GM12878 (cell line): ENCODE measurements around the gene AQP7. TPM values are rescaled to one million over a fixed set of nuclear protein-coding genes. Genes with fewer than 3 reads are reported as not detected.

Source experiments
- ATAC-seq: fragments of 200-7000 bp; cut with Tn5 transposase; 3 replicates; pipeline ENCODE4 v1.9.1; 2020; ENCODE audit warnings: mild to moderate bottlenecking, moderate library complexity
- BruUV-seq: library from RNA; stranded (reverse); fragments of 400-500 nt; replicated peaks from 2 replicates; lab custom pipeline; 2021; lab: Mats Ljungman, UMichigan
- CTCF ChIA-PET: fragments of 300-600 bp; sonication (Branson Sonifier 250); formaldehyde crosslinking; extraction: SDS; loops from one replicate; lab custom pipeline; 2021; ENCODE audit warnings: inconsistent platforms; lab: Yijun Ruan, JAX
- POLR2A ChIA-PET: fragments of 350-600 bp; formaldehyde crosslinking; extraction: SDS; loops from one replicate; lab custom pipeline; 2021; ENCODE audit warnings: inconsistent platforms; lab: Charles Lee
- RAD21 ChIA-PET: fragments of 300-600 bp; sonication (Branson Sonifier 250); formaldehyde crosslinking; loops from one replicate; lab custom pipeline; 2023; ENCODE audit warnings: antibody characterized with exemption; ENCODE audit not compliant: unreplicated experiment; lab: Charles Lee
- SMC1A ChIA-PET: fragments of 300-600 bp; sonication (Branson Sonifier 250); formaldehyde crosslinking; loops from one replicate; lab custom pipeline; 2023; ENCODE audit not compliant: unreplicated experiment, uncharacterized antibody; lab: Charles Lee
- DNase-seq: peaks from one replicate; pipeline ENCODE4 v3.0.0-alpha.2; 2011; ENCODE audit warnings: low read depth, low spot score
- FAIRE-seq: peaks from 3 replicates; lab custom pipeline; 2011; peaks lifted over from hg19 to GRCh38; lab: Jason Lieb, UNC
- H2AFZ ChIP-seq: 2 replicates; pipeline ENCODE4 v1.6.0; 2011; ENCODE audit warnings: low read depth, low read length, control low read depth; ENCODE audit not compliant: control insufficient read depth
- H3K27ac ChIP-seq: 2 replicates; pipeline ENCODE4 v1.5.1; 2011; ENCODE audit warnings: control low read depth; ENCODE audit not compliant: control insufficient read depth, insufficient read depth
- H3K27me3 ChIP-seq, 2 experiments: replicated peaks in 1 of 2; 2 replicates each; pipeline versions ENCODE4 v1.6.0 to v1.6.1; 2011; ENCODE audit warnings: low read length in 1 of 2; ENCODE audit not compliant: control insufficient read depth in 2 of 2, insufficient read depth in 2 of 2
- H3K36me3 ChIP-seq, 2 experiments: 2 replicates each; pipeline ENCODE4 v1.5.1; 2011; ENCODE audit warnings: low read length in 1 of 2; ENCODE audit not compliant: control insufficient read depth in 2 of 2, insufficient read depth in 2 of 2
- H3K4me1 ChIP-seq: 2 replicates; pipeline ENCODE4 v1.6.1; 2011; ENCODE audit warnings: mild to moderate bottlenecking, low read length, moderate library complexity, mixed read lengths; ENCODE audit not compliant: control insufficient read depth, insufficient read depth
- H3K4me2 ChIP-seq: 2 replicates; pipeline ENCODE4 v1.6.0; 2011; ENCODE audit warnings: control low read depth; ENCODE audit not compliant: control insufficient read depth, insufficient read depth
- H3K4me3 ChIP-seq: fragments of 200-600 bp; sonication (generic); 2 replicates; pipeline ENCODE4 v1.5.1; 2016
- H3K79me2 ChIP-seq: 2 replicates; pipeline ENCODE4 v1.6.0; 2011; ENCODE audit warnings: low read length; ENCODE audit not compliant: control insufficient read depth, insufficient read depth
- H3K9ac ChIP-seq: 2 replicates; pipeline ENCODE4 v1.8.0; 2011; ENCODE audit warnings: low read length, control low read depth, mixed read lengths; ENCODE audit not compliant: control insufficient read depth, insufficient read depth
- H3K9me3 ChIP-seq: replicated peaks from 3 replicates; pipeline ENCODE4 v1.5.1; 2011; ENCODE audit warnings: mild to moderate bottlenecking, low read length; ENCODE audit not compliant: control insufficient read depth, insufficient read depth
- H4K20me1 ChIP-seq: 2 replicates; pipeline ENCODE4 v1.6.0; 2011; ENCODE audit not compliant: control insufficient read depth, insufficient read depth
- BHLHE40 ChIP-seq, 2 experiments: fragments of 450-650 bp in 1 of 2; IDR thresholded peaks; 2 replicates each; pipeline ENCODE4 v1.6.1; 2011 to 2017; ENCODE audit warnings: low read depth in 2 of 2, borderline replicate concordance in 1 of 2, improper control_type of control experiment in 1 of 2, low read length in 1 of 2, mild to moderate bottlenecking in 1 of 2
- NBN ChIP-seq: fragments of 450-650 bp; IDR thresholded peaks from 2 replicates; pipeline ENCODE4 v1.6.1; 2016
- WGBS: methylation state at CpG from one replicate; pipeline ENCODE4 v1.1.6; 2016; ENCODE audit warnings: low lambda C conversion rate; ENCODE audit not compliant: insufficient replicate concordance, insufficient coverage; ENCODE audit errors: missing lambda C conversion rate; 5-methylcytosine and 5-hydroxymethylcytosine counted together
- in situ Hi-C: fragments of 300-500 bp; cut with MboI; formaldehyde crosslinking; loops from 9 replicates; pipeline ENCODE4 v1.14.3; 2018; ENCODE audit warnings: mixed read lengths
- intact Hi-C: fragments of 100-400 bp; cut with micrococcal nuclease; formaldehyde crosslinking; loops from one replicate; pipeline ENCODE4 v1.14.2; 2022; ENCODE audit not compliant: unreplicated experiment
- polyA plus RNA-seq, 11 experiments: library from polyadenylated mRNA; depleted of rRNA in 4 of 11; unstranded in 6 of 11; stranded (reverse) in 5 of 11; fragments of >200 nt; fragmentation: Nextera tagmentation in 4 of 11; fragmentation: Illumina TruSeq in 1 of 11; extraction: Ambion mirVana in 4 of 11; extraction: Trizol in 1 of 11; gene quantifications; 1 replicate in 1 of 11; 2 replicates in 10 of 11; pipeline versions ENCODE4 v1.2.1 to v1.2.3, GENCODE V29; 2011 to 2016; ENCODE audit warnings: inconsistent platforms in 2 of 11, missing spikeins in 2 of 11, low read depth in 1 of 11
- total RNA-seq, 4 experiments: library from RNA; depleted of rRNA in 3 of 4; stranded (reverse); fragments of >200 nt in 3 of 4; fragmentation: Illumina TruSeq in 1 of 4; extraction: Trizol in 1 of 4; gene quantifications; 2 replicates each; pipeline versions ENCODE4 v1.2.1 to v1.2.3, GENCODE V29; 2013 to 2021

The AQP7 gene
- total and polyA plus RNA-seq, 10 of the 15 experiments (the other 5 are each of a cell fraction or from before 2014, with no cell fraction given), result 0.04 to 0.18 (median 0.04) TPM; not detected in 7

DNA sequence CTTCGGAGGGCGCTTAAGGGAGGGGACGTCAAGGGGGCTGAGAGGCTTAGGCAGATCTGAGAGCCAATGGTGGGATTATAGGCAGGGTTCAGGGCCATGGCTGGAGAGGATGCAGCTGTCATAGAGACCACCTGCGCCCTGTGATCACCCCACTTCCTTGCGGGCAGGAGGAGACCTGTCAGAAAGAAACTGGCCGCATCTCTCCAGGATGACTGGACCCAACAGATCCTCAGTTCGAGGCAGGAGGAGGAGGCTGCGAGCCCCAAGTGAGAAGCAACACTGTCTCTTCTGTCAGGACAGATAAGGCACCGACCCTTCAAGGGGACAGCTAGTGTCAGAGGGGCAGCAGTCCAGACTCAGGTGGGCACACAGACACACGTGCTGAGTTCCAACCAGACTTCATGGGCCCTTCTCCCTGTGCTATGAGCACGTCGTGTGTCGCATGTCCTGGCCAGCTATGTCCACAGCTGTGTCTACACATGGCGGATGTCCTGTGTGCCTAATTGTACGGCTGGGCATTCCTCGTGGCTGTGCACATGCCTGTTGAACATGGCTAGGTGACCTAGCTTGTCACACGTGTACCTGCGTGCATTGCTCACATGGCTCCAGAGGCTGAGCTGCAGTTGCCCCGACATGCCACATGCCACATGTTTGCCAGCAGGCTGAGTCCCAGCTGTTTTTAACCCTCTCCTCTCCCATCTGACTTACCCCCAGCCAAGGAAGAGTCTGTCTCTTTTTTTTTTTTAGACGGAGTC is 45.6 kb upstream of the AQP7 start:
- POLR2A ChIA-PET, result interaction anchor here (1.1 kb wide), 1 partner anchor 25 kb away, joined by 6 read pairs; the partner anchor contains the start of gene NOL6
- Histone ChIP-seq H3K79me2 (no peaks in the 10 kb centered on the region), H3K4me3 (peak overlapping the region; percentile 40; the same call in 1 of the 2 replicates), H2AFZ (peak overlapping the region; percentile 38; the same call in 1 of the 2 replicates), H3K36me3 (no peaks in the 10 kb centered on the region), H4K20me1 (no peaks in the 10 kb centered on the region), H3K4me1 (peaks cover 36% of the 10 kb centered on the region)
- DNase-seq, result no peak
- CTCF ChIA-PET, result interaction anchor here (0.8 to 8.9 kb wide), 10 partner anchors 11 to 179 kb away, joined by 3 to 113 read pairs (median 8); partner anchors contain the start of genes AQP7 and NOL6
- RAD21 ChIA-PET, result interaction anchor here (1.2 to 2.1 kb wide), 4 partner anchors 26 to 160 kb away, joined by 4 to 10 read pairs (median 6); partner anchors contain the start of gene NOL6
- no TSS peak for BruUV-seq
- ATAC-seq, result no peak; the same call in 2 of the 3 replicates
- TF ChIP-seq NBN (no peak), BHLHE40 (IDR thresholded peaks at IDR 0.05; ENCODE audit: borderline replicate concordance in 1 of 2, low read depth in 2 of 2, low read length in 1 of 2) (peak in 1 of 2 experiments; percentile 8; a peak in 1 of 4 replicates)
- TF ChIP-seq, all 136 proteins: peak for 1
- intact Hi-C loops, result no loop called here
- H3K9me3 ChIP-seq, result no peaks in the 10 kb centered on the region
- WGBS, result 33% methylated on average over 19 of the region's 20 CpGs
- FAIRE-seq, result peak; percentile 59
- H3K9ac ChIP-seq, result no peak overlapping the region
- in situ Hi-C loops, result no loop called here
- H3K27me3 ChIP-seq, result 0 out of 4 replicates have a peak, but pooled peaks cover 0 to 1% of the 10 kb centered on the region in 2 experiments
- SMC1A ChIA-PET, result interaction anchor here (0.6 to 2.5 kb wide), 5 partner anchors 11 to 157 kb away, joined by 3 to 7 read pairs (median 3); partner anchors contain the start of gene NOL6
- H3K4me2 ChIP-seq, result peak overlapping the region; percentile 82
- H3K27ac ChIP-seq, result no peak overlapping the region
